Activated CD4-positive, alpha-beta T cell treated with anti-CD3 and anti-CD28 coated beads, Interleukin-2, Interleukin-4, amounts not matched to agents 100 ng/mL and 50 ng/mL, durations not matched to agents 16 hours and 8 hours (primary cell): ENCODE data around the gene OR2V1.
"Not testable (repeated sequence)": the region's sequence is repeated elsewhere in the genome, so short reads cannot be mapped to it uniquely, and the experiment has no call there.

ENCODE experiments used
- DNase-seq: peaks from one replicate; pipeline ENCODE4 v3.0.0-alpha.2; 2020; ENCODE audit warnings: low spot score

The OR2V1 gene

GRCh38 chr5:181130832-181131496 is at the start of gene OR2V1:
Gene OR2V1, minus strand, starts transcription at chr5:181131169. Its CDS starts 5,865 bp downstream, at chr5:181125304.
- no peak for DNase-seq

GRCh38 chr5:181177559-181177958 is 46.6 kb upstream of the OR2V1 start:
- not testable (repeated sequence) for DNase-seq

- DNase-seq: no peak
Measured at GRCh38 chr5:181176254-181176952, 45.4 kb upstream of the OR2V1 start.

- peak; percentile 84 for DNase-seq
Measured at GRCh38 chr5:181173420-181174342, 42.7 kb upstream of the OR2V1 start.

- DNase-seq: peak; percentile 62
Measured at GRCh38 chr5:181173027-181173419, 42.1 kb upstream of the OR2V1 start.

- DNase-seq: no peak
Measured at GRCh38 chr5:181171782-181172181, 40.8 kb upstream of the OR2V1 start.

GRCh38 chr5:181170996-181171395 is 40.0 kb upstream of the OR2V1 start:
- DNase-seq: no peak

- no peak for DNase-seq
Measured at GRCh38 chr5:181170237-181170825, 39.4 kb upstream of the OR2V1 start.

GRCh38 chr5:181169459-181170236 is 38.7 kb upstream of the OR2V1 start:
- peak; percentile 91 for DNase-seq

GRCh38 chr5:181168595-181169118 is 37.7 kb upstream of the OR2V1 start:
- no peak for DNase-seq

GRCh38 chr5:181167814-181168488 is 37.0 kb upstream of the OR2V1 start:
- DNase-seq: peak; percentile 58

GRCh38 chr5:181166812-181167733 is 36.1 kb upstream of the OR2V1 start:
- DNase-seq: no peak

GRCh38 chr5:181164076-181164952 is 33.3 kb upstream of the OR2V1 start:
- peak; percentile 74 for DNase-seq

GRCh38 chr5:181163487-181164075 is 32.6 kb upstream of the OR2V1 start:
- no peak for DNase-seq

GRCh38 chr5:181161534-181162175 is 30.7 kb upstream of the OR2V1 start:
- DNase-seq: no peak

- not testable (repeated sequence) for DNase-seq
Measured at GRCh38 chr5:181160755-181161533, 30.0 kb upstream of the OR2V1 start.
